ENCODE measurements around the gene ZNF804A.
"Not testable (repeated sequence)": the region's sequence is repeated elsewhere in the genome, so short reads cannot be mapped to it uniquely, and the experiment has no call there.

ZNF804A gene

GRCh38 chr2:184859187-184859586, 260.9 kb downstream of the ZNF804A start:
- no peak for DNase-seq (ENCODE audit: extremely low spot score)
- ChIA-PET POLR2A (no interaction called here), CTCF (no interaction called here)
- TF ChIP-seq CTBP1 (IDR thresholded peaks at IDR 0.05; ENCODE audit: borderline replicate concordance) (no peak), NFRKB (IDR thresholded peaks at IDR 0.05) (no peak), LEF1 (IDR thresholded peaks at IDR 0.05; ENCODE audit: borderline replicate concordance) (no peak)

GRCh38 chr2:184860744-184861143, 262.4 kb downstream of the ZNF804A start:
- POLR2A ChIA-PET, result no interaction called here
- DNase-seq (ENCODE audit: extremely low spot score), result no peak
- no peak for TF ChIP-seq NFRKB (IDR thresholded peaks at IDR 0.05)
- TF ChIP-seq FOXK2 (IDR thresholded peaks at IDR 0.05), result no peak
- no peak for TF ChIP-seq LEF1 (IDR thresholded peaks at IDR 0.05; ENCODE audit: borderline replicate concordance)
- TF ChIP-seq ZNF384 (IDR thresholded peaks at IDR 0.05), result no peak
- no peak for TF ChIP-seq ARNT (IDR thresholded peaks at IDR 0.05)
- TF ChIP-seq FOXA1 (IDR thresholded peaks at IDR 0.05), result no peak
- no peak for TF ChIP-seq HDGF (IDR thresholded peaks at IDR 0.05; ENCODE audit: borderline replicate concordance)
- TF ChIP-seq TARDBP (IDR thresholded peaks at IDR 0.05), result no peak
- TF ChIP-seq SP1 (IDR thresholded peaks at IDR 0.05), result no peak
- TF ChIP-seq ELF4 (IDR thresholded peaks at IDR 0.05), result no peak
- TF ChIP-seq L3MBTL2 (conservative IDR thresholded peaks at IDR 0.05), result no peak
- TF ChIP-seq FOXM1 (IDR thresholded peaks at IDR 0.05; ENCODE audit: borderline replicate concordance), result no peak
- CTCF ChIA-PET, result interaction anchor here (0.6 kb wide), 1 partner anchor 1525 kb away, joined by 3 read pairs; no protein-coding TSS in a partner anchor

GRCh38 chr2:184875212-184875611, 276.9 kb downstream of the ZNF804A start:
- no peak for DNase-seq (ENCODE audit: extremely low spot score)
- ChIA-PET CTCF (no interaction called here), POLR2A (no interaction called here)
- TF ChIP-seq ARNT (IDR thresholded peaks at IDR 0.05) (no peak), NFRKB (IDR thresholded peaks at IDR 0.05) (no peak), CTBP1 (IDR thresholded peaks at IDR 0.05; ENCODE audit: borderline replicate concordance) (no peak)

- TF ChIP-seq FOXA1 (IDR thresholded peaks at IDR 0.05) (no peak), SUZ12 (IDR thresholded peaks at IDR 0.05) (no peak), PKNOX1 (IDR thresholded peaks at IDR 0.05) (no peak), TARDBP (IDR thresholded peaks at IDR 0.05) (no peak), FOXK2 (IDR thresholded peaks at IDR 0.05) (no peak), ARNT (IDR thresholded peaks at IDR 0.05) (no peak), NFRKB (IDR thresholded peaks at IDR 0.05) (no peak), LEF1 (IDR thresholded peaks at IDR 0.05; ENCODE audit: borderline replicate concordance) (no peak), SP1 (IDR thresholded peaks at IDR 0.05) (no peak), FOXM1 (IDR thresholded peaks at IDR 0.05; ENCODE audit: borderline replicate concordance) (no peak), ZNF384 (IDR thresholded peaks at IDR 0.05) (no peak), CTBP1 (IDR thresholded peaks at IDR 0.05; ENCODE audit: borderline replicate concordance) (no peak), BHLHE40 (IDR thresholded peaks at IDR 0.05; ENCODE audit: borderline replicate concordance) (no peak)
- DNase-seq (ENCODE audit: extremely low spot score), result no peak
- CTCF ChIA-PET, result no interaction called here
- POLR2A ChIA-PET, result no interaction called here
Measured at GRCh38 chr2:184875911-184876310, 277.6 kb downstream of the ZNF804A start.

- POLR2A ChIA-PET, result no interaction called here
- DNase-seq (ENCODE audit: extremely low spot score), result no peak
- TF ChIP-seq SP1 (IDR thresholded peaks at IDR 0.05) (no peak), BHLHE40 (IDR thresholded peaks at IDR 0.05; ENCODE audit: borderline replicate concordance) (no peak), ARNT (IDR thresholded peaks at IDR 0.05) (no peak), ZNF384 (IDR thresholded peaks at IDR 0.05) (no peak), TARDBP (IDR thresholded peaks at IDR 0.05) (no peak), L3MBTL2 (conservative IDR thresholded peaks at IDR 0.05) (no peak), FOXM1 (IDR thresholded peaks at IDR 0.05; ENCODE audit: borderline replicate concordance) (no peak), NFRKB (IDR thresholded peaks at IDR 0.05) (no peak), FOXA1 (IDR thresholded peaks at IDR 0.05) (no peak), ELF4 (IDR thresholded peaks at IDR 0.05) (no peak), LEF1 (IDR thresholded peaks at IDR 0.05; ENCODE audit: borderline replicate concordance) (no peak), PKNOX1 (IDR thresholded peaks at IDR 0.05) (no peak), HDGF (IDR thresholded peaks at IDR 0.05; ENCODE audit: borderline replicate concordance) (no peak), CTBP1 (IDR thresholded peaks at IDR 0.05; ENCODE audit: borderline replicate concordance) (no peak)
- CTCF ChIA-PET, result no interaction called here
Measured at GRCh38 chr2:184877909-184878308, 279.6 kb downstream of the ZNF804A start.

GRCh38 chr2:184879671-184880070, 281.3 kb downstream of the ZNF804A start:
- POLR2A ChIA-PET, result no interaction called here
- TF ChIP-seq PKNOX1 (IDR thresholded peaks at IDR 0.05) (no peak), FOXA1 (IDR thresholded peaks at IDR 0.05) (no peak), LEF1 (IDR thresholded peaks at IDR 0.05; ENCODE audit: borderline replicate concordance) (no peak), L3MBTL2 (conservative IDR thresholded peaks at IDR 0.05) (no peak)
- CTCF ChIA-PET, result no interaction called here
- no peak for DNase-seq (ENCODE audit: extremely low spot score)

- CTCF ChIA-PET; POLR2A ChIA-PET; DNase-seq (ENCODE audit: extremely low spot score): not testable (repeated sequence)
Measured at GRCh38 chr2:184886585-184886984, 288.3 kb downstream of the ZNF804A start.

Measured in HEK293T (cell line).